HEK293 (cell line): Measurements from ENCODE around the gene AKAP11.

Experiments used
- CTCF ChIA-PET: fragments of 350-600 bp; formaldehyde crosslinking; extraction: SDS; loops from one replicate; lab custom pipeline; 2021; ENCODE audit warnings: antibody characterized with exemption; lab: Yijun Ruan, JAX
- POLR2A ChIA-PET: fragments of 300-600 bp; formaldehyde crosslinking; extraction: SDS; loops from one replicate; lab custom pipeline; 2020; ENCODE audit warnings: antibody characterized with exemption, inconsistent platforms; lab: Yijun Ruan, JAX
- H3K27ac ChIP-seq: fragments of 200-500 bp; sonication (Bioruptor generic); 2 replicates; pipeline ENCODE4 v1.5.1; 2014; ENCODE audit warnings: low read depth, low read length, control low read depth, inconsistent platforms; ENCODE audit errors: extremely low read depth
- H3K36me3 ChIP-seq, 2 experiments: fragments of 200-500 bp in 1 of 2; sonication (Bioruptor generic) in 1 of 2; 1 replicate in 1 of 2; 2 replicates in 1 of 2; pipeline ENCODE4 v1.5.1; 2014 to 2017; ENCODE audit warnings: inconsistent platforms in 2 of 2, low read length in 2 of 2; ENCODE audit not compliant: control insufficient read depth in 2 of 2, insufficient read depth in 1 of 2
- H3K4me1 ChIP-seq: fragments of 200-500 bp; sonication (Bioruptor generic); 2 replicates; pipeline ENCODE4 v1.5.1; 2014; ENCODE audit warnings: mild to moderate bottlenecking, low read length, inconsistent platforms; ENCODE audit not compliant: control insufficient read depth, insufficient read depth
- H3K4me3 ChIP-seq: 2 replicates; pipeline ENCODE4 v1.5.1; 2011; ENCODE audit warnings: low read depth, mild to moderate bottlenecking, control low read depth, low read length, moderate library complexity
- H3K9me3 ChIP-seq: fragments of 200-500 bp; sonication (Bioruptor generic); 2 replicates; pipeline ENCODE4 v1.5.1; 2014; ENCODE audit warnings: low read depth, low read length, inconsistent platforms; ENCODE audit not compliant: control insufficient read depth, insufficient read depth
- PBX3 ChIP-seq: sonication (generic); formaldehyde crosslinking; IDR thresholded peaks from 2 replicates; pipeline ENCODE4 v1.8.1; 2022; ENCODE audit warnings: mild to moderate bottlenecking, moderate library complexity, missing genetic modification reagents
- SCRT2 ChIP-seq: fragments of 450-650 bp; formaldehyde crosslinking; IDR thresholded peaks from 2 replicates; pipeline ENCODE4 v1.5.1; 2016; ENCODE audit warnings: missing biosample characterization, missing genetic modification characterization
- SETDB1 ChIP-seq: IDR thresholded peaks from one replicate; pipeline ENCODE4 v1.6.1; 2017; ENCODE audit warnings: mild to moderate bottlenecking, low read length, moderate library complexity, mixed read lengths; ENCODE audit not compliant: insufficient read length
- SP2 ChIP-seq: fragments of 450-650 bp; formaldehyde crosslinking; IDR thresholded peaks from 2 replicates; pipeline ENCODE4 v1.5.1; 2016; ENCODE audit warnings: missing biosample characterization, missing genetic modification characterization
- ZBTB17 ChIP-seq: fragments of 450-650 bp; formaldehyde crosslinking; IDR thresholded peaks from 2 replicates; pipeline ENCODE4 v1.5.1; 2016; ENCODE audit warnings: missing biosample characterization, missing genetic modification characterization
- ZBTB21 ChIP-seq: fragments of 450-650 bp; formaldehyde crosslinking; IDR thresholded peaks from 2 replicates; pipeline ENCODE4 v1.5.1; 2017; ENCODE audit warnings: missing biosample characterization, missing genetic modification characterization
- ZBTB26 ChIP-seq: fragments of 450-650 bp; formaldehyde crosslinking; optimal IDR thresholded peaks from 2 replicates; pipeline ENCODE3; 2016; ENCODE audit warnings: missing biosample characterization, mild to moderate bottlenecking, missing genetic modification characterization
- ZBTB8A ChIP-seq: fragments of 450-650 bp; formaldehyde crosslinking; IDR thresholded peaks from 2 replicates; pipeline ENCODE4 v1.5.1; 2016; ENCODE audit warnings: missing biosample characterization, missing genetic modification characterization
- ZNF10 ChIP-seq: fragments of 450-650 bp; formaldehyde crosslinking; IDR thresholded peaks from 2 replicates; pipeline ENCODE4 v1.5.1; 2017; ENCODE audit warnings: missing biosample characterization, missing genetic modification characterization
- ZNF133 ChIP-seq: fragments of 450-650 bp; formaldehyde crosslinking; IDR thresholded peaks from 2 replicates; pipeline ENCODE4 v1.5.1; 2016; ENCODE audit warnings: missing biosample characterization, missing genetic modification characterization
- ZNF138 ChIP-seq: fragments of 450-650 bp; formaldehyde crosslinking; IDR thresholded peaks from 2 replicates; pipeline ENCODE4 v1.5.1; 2016; ENCODE audit warnings: missing biosample characterization, missing genetic modification characterization, borderline replicate concordance
- ZNF140 ChIP-seq: fragments of 450-650 bp; formaldehyde crosslinking; IDR thresholded peaks from 2 replicates; pipeline ENCODE4 v1.5.1; 2016; ENCODE audit warnings: missing biosample characterization, missing genetic modification characterization
- ZNF146 ChIP-seq: fragments of 450-650 bp; formaldehyde crosslinking; IDR thresholded peaks from 2 replicates; pipeline ENCODE4 v1.5.1; 2016; ENCODE audit warnings: missing biosample characterization, missing genetic modification characterization
- ZNF184 ChIP-seq: fragments of 450-650 bp; IDR thresholded peaks from 2 replicates; pipeline ENCODE4 v1.5.1; 2018; ENCODE audit warnings: missing biosample characterization, mild to moderate bottlenecking, missing genetic modification characterization
- ZNF221 ChIP-seq: fragments of 450-650 bp; formaldehyde crosslinking; IDR thresholded peaks from 2 replicates; pipeline ENCODE4 v1.5.1; 2017; ENCODE audit warnings: missing biosample characterization, missing genetic modification characterization, borderline replicate concordance
- ZNF248 ChIP-seq: fragments of 450-650 bp; formaldehyde crosslinking; IDR thresholded peaks from 2 replicates; pipeline ENCODE4 v1.5.1; 2017; ENCODE audit warnings: missing biosample characterization, missing genetic modification characterization
- ZNF26 ChIP-seq: fragments of 450-650 bp; formaldehyde crosslinking; IDR thresholded peaks from 2 replicates; pipeline ENCODE4 v1.5.1; 2016; ENCODE audit warnings: missing biosample characterization, missing genetic modification characterization
- ZNF280D ChIP-seq: fragments of 450-650 bp; formaldehyde crosslinking; IDR thresholded peaks from 2 replicates; pipeline ENCODE4 v1.5.1; 2016; ENCODE audit warnings: missing biosample characterization, missing genetic modification characterization
- ZNF292 ChIP-seq: fragments of 450-650 bp; formaldehyde crosslinking; IDR thresholded peaks from 2 replicates; pipeline ENCODE4 v1.5.1; 2016; ENCODE audit warnings: low read depth, missing biosample characterization, missing genetic modification characterization, borderline replicate concordance
- ZNF362 ChIP-seq: fragments of 450-650 bp; formaldehyde crosslinking; IDR thresholded peaks from 2 replicates; pipeline ENCODE4 v1.5.1; 2016; ENCODE audit warnings: missing biosample characterization, missing genetic modification characterization
- ZNF423 ChIP-seq: fragments of 450-650 bp; formaldehyde crosslinking; IDR thresholded peaks from 2 replicates; pipeline ENCODE4 v1.5.1; 2016; ENCODE audit warnings: missing biosample characterization, missing genetic modification characterization
- ZNF510 ChIP-seq: fragments of 450-650 bp; formaldehyde crosslinking; IDR thresholded peaks from 2 replicates; pipeline ENCODE4 v1.5.1; 2018; ENCODE audit warnings: mild to moderate bottlenecking, missing genetic modification characterization, missing biosample characterization; ENCODE audit not compliant: insufficient replicate concordance
- ZNF571 ChIP-seq: fragments of 450-650 bp; formaldehyde crosslinking; IDR thresholded peaks from 2 replicates; pipeline ENCODE4 v1.5.0; 2017; ENCODE audit warnings: missing biosample characterization, missing genetic modification characterization
- ZNF610 ChIP-seq: fragments of 450-650 bp; formaldehyde crosslinking; IDR thresholded peaks from 2 replicates; pipeline ENCODE4 v1.5.1; 2016; ENCODE audit warnings: missing biosample characterization, missing genetic modification characterization, borderline replicate concordance
- ZNF664 ChIP-seq: fragments of 450-650 bp; formaldehyde crosslinking; IDR thresholded peaks from 2 replicates; pipeline ENCODE4 v1.5.1; 2016; ENCODE audit warnings: missing biosample characterization, missing genetic modification characterization
- ZNF707 ChIP-seq: fragments of 450-650 bp; formaldehyde crosslinking; IDR thresholded peaks from 2 replicates; pipeline ENCODE4 v1.5.1; 2016; ENCODE audit warnings: missing biosample characterization, missing genetic modification characterization
- ZNF768 ChIP-seq: fragments of 450-650 bp; formaldehyde crosslinking; IDR thresholded peaks from 2 replicates; pipeline ENCODE4 v1.5.1; 2018; ENCODE audit warnings: missing biosample characterization, mild to moderate bottlenecking, missing genetic modification characterization
- ZXDB ChIP-seq: fragments of 450-650 bp; formaldehyde crosslinking; IDR thresholded peaks from 2 replicates; pipeline ENCODE4 v1.5.1; 2016; ENCODE audit warnings: missing biosample characterization, missing genetic modification characterization

The AKAP11 gene

GRCh38 chr13:42270160-42270856 is 1.6 kb upstream of the AKAP11 start:
- H3K4me1 ChIP-seq: peaks cover 5% of the 10 kb centered on the region; the same call in 1 of the 2 replicates
- no peaks in the 10 kb centered on the region for H3K36me3 ChIP-seq
- TF ChIP-seq ZNF292 (no peak), ZNF280D (tag by site-specific recombination) (0 out of 2 replicates have a peak, but pooled peaks have one; percentile 23), ZBTB26 (tag by site-specific recombination) (no peak), ZNF140 (tag by site-specific recombination) (no peak), ZNF184 (no peak), SP2 (tag by site-specific recombination) (no peak), SETDB1 (peak; percentile 87), ZBTB21 (tag by site-specific recombination) (no peak), ZNF610 (tag by site-specific recombination) (0 out of 2 replicates have a peak, but pooled peaks have one; percentile 21), ZNF221 (tag by site-specific recombination) (no peak), PBX3 (CRISPR knock-in tag) (no peak), ZBTB8A (tag by site-specific recombination) (no peak), ZNF707 (tag by site-specific recombination) (no peak), ZNF664 (tag by site-specific recombination) (no peak), ZNF510 (peak; percentile 50), ZNF133 (tag by site-specific recombination) (no peak), ZXDB (no peak), ZNF26 (tag by site-specific recombination) (no peak), ZNF10 (tag by site-specific recombination) (no peak), ZNF423 (no peak), ZNF362 (no peak), ZNF138 (tag by site-specific recombination) (no peak), ZNF146 (no peak), ZBTB17 (tag by site-specific recombination) (no peak), ZNF248 (tag by site-specific recombination) (no peak), ZNF768 (tag by site-specific recombination) (no peak), SCRT2 (tag by site-specific recombination) (no peak), ZNF571 (no peak)
- CTCF ChIA-PET: no interaction called here
- H3K27ac ChIP-seq: no peak overlapping the region
- H3K9me3 ChIP-seq: no peaks in the 10 kb centered on the region
- POLR2A ChIA-PET: interaction anchor here (0.5 kb wide), 1 partner anchor 25 kb away, joined by 3 read pairs; no protein-coding TSS in a partner anchor
- no peak overlapping the region for H3K4me3 ChIP-seq
